HG03045 (cell line): Measurements from ENCODE around the gene C9orf57.
"Not testable (repeated sequence)": the region's sequence is repeated elsewhere in the genome, so short reads cannot be mapped to it uniquely, and the experiment has no call there.

Source experiments
- ATAC-seq: cut with Tn5 transposase; IDR thresholded peaks from one replicate; pipeline ENCODE4 v1.9.1; 2021; ENCODE audit warnings: mild to moderate bottlenecking, moderate library complexity; ENCODE audit not compliant: unreplicated experiment

C9orf57 gene, protein sequence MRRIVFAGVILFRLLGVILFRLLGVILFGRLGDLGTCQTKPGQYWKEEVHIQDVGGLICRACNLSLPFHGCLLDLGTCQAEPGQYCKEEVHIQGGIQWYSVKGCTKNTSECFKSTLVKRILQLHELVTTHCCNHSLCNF

DNA sequence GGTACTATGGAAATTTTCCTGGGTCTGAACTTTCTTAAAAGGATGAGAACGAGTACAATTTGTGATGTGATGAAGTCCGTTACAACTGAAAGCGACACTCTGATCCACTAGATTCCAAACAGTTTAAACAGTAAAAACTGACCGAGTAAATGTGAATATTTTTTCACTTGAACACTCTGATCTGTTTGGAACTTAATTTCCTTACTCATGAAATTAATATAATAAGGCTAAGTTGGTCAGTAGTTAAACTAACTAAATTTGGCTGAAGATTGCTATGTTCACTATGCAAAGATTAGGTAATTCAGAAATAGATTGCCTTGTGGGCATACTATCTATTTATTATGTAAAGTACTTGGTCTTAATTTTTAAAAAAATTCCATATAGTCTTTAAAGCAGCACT lies at the start of gene C9orf57:
Gene C9orf57 (minus strand): TSS at position 101 of the 400 bp plus-strand sequence. CDS start 1,282 bp downstream, outside the sequence.
- ATAC-seq, result no peak

- ATAC-seq, result no peak
Observed at GRCh38 chr9:72102520-72102919, 42.1 kb upstream of the C9orf57 start.

- ATAC-seq, result not testable (repeated sequence)
Observed at GRCh38 chr9:72095520-72095919, 35.1 kb upstream of the C9orf57 start.

DNA sequence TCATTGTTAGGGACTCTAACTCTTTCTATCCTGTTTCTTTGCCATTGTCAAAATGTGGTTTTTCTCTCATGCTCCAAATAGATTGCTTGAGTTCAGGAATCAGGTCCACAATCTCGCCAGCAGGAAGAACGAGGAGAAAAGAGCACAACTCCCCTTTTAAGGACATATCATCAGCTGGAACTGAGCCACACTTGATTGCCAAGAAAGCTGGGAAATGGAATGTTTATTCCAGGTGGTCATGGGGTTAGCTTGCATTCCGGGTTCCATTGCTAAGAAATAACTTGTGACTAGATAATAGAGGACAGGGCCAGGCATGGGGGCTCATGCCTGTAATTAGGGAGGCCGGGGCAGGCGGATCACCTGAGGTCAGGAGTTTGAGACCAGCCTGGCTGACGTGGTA lies 32.4 kb upstream of the C9orf57 start:
- ATAC-seq, result no peak

GRCh38 chr9:72089451-72090130 lies 29.2 kb upstream of the C9orf57 start:
- ATAC-seq, result no peak

GRCh38 chr9:72082536-72082935 lies 22.1 kb upstream of the C9orf57 start:
- ATAC-seq, result no peak

DNA sequence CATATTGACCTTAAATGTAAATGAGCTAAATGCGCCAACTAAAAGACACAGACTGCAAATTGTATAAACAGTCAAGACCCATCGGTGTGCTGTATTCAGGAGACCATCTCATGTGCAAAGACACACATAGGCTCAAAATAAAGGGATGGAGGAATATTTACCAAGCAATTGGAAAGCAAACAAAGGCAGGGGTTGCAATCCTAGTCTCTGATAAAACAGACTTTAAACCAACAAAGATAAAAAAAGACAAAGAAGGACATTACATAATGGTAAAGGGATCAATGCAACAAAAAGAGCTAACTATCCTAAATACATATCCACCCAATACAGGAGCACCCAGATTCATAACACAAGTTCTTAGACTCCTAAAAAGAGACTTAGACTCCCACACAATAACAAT lies 14.3 kb upstream of the C9orf57 start:
- not testable (repeated sequence) for ATAC-seq

GRCh38 chr9:72065076-72065475 lies 4.7 kb upstream of the C9orf57 start:
- no peak for ATAC-seq

GRCh38 chr9:72052122-72052521 lies 8.3 kb downstream of the C9orf57 start:
- ATAC-seq, result no peak

DNA sequence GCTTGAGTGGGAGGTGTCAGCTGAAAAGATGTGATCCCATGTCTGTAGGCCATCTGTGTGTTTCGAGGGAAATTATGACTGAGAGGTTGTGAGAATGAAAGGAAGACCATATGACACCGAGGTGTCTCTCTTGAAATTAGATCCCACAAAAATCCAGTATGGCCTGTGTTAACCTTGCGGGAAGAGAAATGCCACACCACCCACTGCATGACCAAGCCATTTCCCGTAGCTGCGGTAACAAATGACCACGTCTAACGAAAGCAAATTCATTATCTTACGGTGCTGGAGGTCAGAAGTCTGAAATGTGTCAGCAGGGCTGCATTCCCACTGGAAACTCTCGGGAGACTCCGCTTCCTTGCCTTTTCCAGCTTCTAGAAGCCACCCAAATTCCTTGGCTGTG lies 11.6 kb downstream of the C9orf57 start:
- no peak for ATAC-seq

DNA sequence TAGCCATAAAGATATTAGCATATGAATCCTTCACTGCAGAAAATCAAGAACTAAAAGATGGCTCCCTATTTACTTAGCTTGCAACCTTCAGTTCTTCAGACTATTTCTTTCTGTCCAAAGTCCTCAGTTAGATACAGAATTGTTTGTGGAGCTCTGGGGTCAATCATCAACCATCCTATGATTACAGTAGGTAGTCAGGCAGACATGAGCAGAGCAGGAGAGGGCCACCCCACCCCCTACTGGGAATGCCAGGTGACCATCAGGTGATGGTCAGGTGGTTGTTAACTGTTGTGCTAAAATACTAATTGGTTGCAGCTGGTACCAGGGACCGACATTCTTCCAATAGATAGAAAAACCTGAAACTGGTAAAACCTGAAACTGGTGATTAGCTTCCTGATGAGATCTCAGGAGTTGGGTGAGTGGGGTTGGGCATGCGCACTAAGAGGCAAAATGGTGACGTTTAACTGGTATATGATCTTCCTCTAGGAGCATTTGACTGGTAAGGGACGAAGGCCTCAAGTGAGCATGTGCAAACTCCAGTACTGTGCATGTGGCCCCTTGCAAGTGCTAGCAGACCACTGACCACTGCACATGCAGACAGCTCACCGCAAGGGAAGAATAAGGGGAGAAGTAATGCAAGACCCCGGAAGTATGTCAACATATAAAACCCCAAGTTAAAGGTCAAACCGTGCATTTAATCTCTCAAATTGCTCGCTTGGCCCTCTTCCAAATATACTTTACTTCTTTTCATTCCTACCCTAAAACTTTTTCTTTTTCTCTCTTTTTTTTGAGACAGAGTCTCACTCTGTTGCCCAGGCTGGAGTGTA lies 13.6 kb downstream of the C9orf57 start:
- no peak for ATAC-seq

- ATAC-seq, result no peak
Observed at GRCh38 chr9:72044095-72044494, 16.3 kb downstream of the C9orf57 start.

DNA sequence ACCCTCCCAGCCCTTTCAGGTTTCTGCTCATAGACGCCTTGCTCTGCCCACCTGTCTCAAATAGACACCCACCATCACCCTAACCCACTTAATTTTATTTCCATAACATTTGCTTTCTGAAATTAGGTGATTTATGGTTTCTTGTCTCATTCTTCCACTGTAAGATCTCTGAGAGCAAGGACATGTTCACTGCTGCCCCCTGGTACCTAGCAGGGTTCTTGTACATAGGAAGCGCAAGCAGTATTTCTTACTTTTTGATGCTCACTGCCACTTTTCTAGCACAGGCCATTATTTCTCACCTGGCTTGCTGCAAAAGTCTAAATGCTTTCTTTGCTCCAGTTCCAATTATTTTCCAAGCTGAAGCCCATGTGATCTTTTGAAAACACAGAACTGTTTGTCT lies 16.8 kb downstream of the C9orf57 start:
- ATAC-seq, result no peak

GRCh38 chr9:72042928-72043327 lies 17.5 kb downstream of the C9orf57 start:
- ATAC-seq, result no peak

- ATAC-seq, result no peak
Observed at GRCh38 chr9:72041775-72042194, 18.6 kb downstream of the C9orf57 start.

DNA sequence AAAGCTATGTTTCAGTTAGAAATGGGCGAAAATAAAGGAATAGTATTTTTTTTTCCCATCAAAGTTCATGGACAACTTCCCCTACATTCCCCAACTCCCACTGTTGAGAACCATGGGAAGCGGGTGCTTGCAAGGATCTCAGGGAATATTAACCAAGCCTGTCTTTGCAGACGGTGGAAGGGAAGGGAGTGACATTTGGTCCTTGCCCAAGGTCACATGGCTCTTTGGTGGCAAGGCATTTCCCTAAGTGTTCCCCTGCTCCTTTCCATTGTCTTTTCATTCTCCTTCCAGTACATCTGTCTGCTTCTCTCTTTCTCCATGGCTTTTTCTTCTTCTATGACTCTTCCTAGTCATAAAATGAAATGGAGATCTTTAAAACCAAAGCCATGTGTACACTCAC lies 19.0 kb downstream of the C9orf57 start:
- ATAC-seq, result no peak

GRCh38 chr9:72039532-72039931 lies 20.9 kb downstream of the C9orf57 start:
- ATAC-seq, result no peak

DNA sequence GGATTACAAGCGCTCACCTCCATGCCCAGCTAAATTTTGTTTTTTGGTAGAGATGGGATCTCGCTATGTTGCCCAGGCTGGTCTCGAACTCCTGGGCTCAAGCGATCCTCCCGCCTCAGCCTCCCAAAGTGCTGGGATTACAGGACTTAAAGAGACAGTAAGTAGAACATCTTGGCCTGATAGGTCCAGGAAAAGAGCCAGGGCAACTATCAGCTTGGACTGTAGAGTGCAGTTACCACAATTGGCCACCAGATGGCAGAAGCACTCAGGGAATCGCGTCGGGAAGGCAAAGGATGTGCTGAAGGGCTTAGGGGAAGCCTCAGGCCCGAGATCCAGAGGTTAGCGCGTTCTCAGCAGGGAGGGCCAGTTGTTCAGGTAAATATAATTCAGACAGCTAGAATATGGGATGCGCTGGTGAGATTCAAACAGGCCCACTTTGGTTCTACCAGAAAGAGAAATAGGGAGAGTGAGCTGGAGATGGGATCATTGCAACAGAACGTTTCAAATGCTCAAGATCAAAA lies 21.5 kb downstream of the C9orf57 start:
- ATAC-seq, result peak; percentile 73

DNA sequence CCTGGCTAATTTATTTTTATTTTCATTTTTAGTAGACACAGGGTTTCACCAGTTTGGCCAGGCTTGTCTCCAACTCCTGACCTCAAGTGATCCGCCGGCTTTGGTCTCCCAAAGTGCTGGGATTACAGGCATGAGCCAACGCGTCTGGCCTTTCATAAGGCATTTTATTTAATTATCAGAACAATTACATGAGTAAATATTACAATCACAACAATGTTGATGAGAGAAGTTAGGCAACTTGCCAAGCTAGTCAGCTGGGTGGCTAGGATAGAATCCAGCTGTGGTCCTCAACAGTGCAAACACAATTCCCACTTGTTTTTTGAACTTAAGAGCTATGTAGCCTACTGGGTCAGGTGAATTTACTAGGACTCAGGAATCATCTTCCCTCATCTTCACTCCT lies 22.0 kb downstream of the C9orf57 start:
- no peak for ATAC-seq

DNA sequence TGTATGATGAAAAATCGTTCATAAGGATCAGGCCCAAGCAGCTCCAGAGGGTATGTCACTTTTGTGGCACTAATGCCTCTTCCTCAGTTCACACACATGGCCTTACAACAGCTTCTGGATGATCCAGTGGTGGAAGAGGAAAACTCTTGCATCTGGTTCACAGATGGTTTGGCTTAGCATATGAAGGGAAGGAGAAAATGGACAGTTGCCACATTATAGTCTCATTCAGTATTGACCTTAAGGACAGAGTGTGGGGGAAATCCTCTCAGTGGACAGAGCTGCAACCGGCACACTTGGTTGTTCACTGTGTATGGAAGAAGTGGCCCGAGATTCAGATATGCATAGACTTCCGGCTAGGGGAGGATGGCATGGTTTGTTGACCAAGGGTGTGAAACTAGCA lies 22.8 kb downstream of the C9orf57 start:
- ATAC-seq, result no peak

DNA sequence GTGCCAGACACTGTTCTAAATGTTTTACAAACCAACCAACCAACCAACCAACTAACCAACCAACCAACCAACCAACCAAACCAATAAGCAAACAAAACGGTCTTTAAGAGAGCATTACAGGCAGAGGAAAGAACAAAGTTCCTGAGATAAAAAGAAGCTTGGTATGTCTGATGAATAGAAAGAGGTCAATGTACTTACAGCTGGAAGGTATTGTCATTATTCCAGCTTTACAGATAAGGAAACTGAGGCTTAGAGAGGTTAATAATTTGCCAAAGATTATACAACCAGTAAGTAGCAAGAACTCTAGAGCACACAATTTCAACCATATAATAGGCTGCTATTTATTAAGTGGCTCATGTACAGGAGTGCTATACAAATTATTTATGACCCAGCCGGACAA lies 29.6 kb downstream of the C9orf57 start:
- no peak for ATAC-seq

DNA sequence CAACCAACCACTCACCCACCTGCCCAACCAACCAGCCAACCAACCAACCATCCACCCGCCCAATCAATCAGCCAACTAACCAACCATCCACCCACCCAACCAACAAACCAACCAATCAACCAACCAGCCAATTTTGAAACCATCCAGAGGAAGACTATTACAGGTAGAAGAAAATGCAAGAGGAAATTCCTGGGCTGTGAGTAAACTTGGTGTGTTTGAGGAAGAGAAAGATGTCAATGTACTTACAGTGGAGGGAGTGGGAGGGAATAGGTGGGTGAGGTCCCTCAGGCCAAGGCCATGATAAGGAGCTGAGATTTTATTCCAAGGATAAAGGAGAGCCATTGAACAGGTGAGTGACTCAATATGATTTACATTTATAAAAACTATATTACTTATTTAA lies 30.4 kb downstream of the C9orf57 start:
- ATAC-seq, result no peak
